Adrenal gland (tissue), 12 donors: ENCODE results near the gene MEIOB. TPM values are rescaled to one million over a fixed set of nuclear protein-coding genes. Genes with fewer than 3 reads are reported as not detected.

Experiments used
- DNase-seq, 7 donors: peaks; one replicate each; pipeline ENCODE4 v3.0.0-alpha.2; 2019 to 2020
- H3K27ac ChIP-seq, 5 donors: fragments of 200-600 bp; sonication (generic) in 4 of 5; 1 replicate in 3 of 5; 2 replicates in 2 of 5; pipeline versions ENCODE4 v1.5.1 to v1.8.0; 2016 to 2020; ENCODE audit warnings: mild to moderate bottlenecking in 1 of 5
- H3K27me3 ChIP-seq: fragments of 200-600 bp; 2 replicates; pipeline ENCODE4 v1.8.0; 2021
- H3K36me3 ChIP-seq, 2 donors: fragments of 200-600 bp; replicated peaks in 1 of 2; 1 replicate in 1 of 2; 2 replicates in 1 of 2; pipeline versions ENCODE4 v1.5.1 to v1.8.0; 2018 to 2022
- H3K4me1 ChIP-seq, 2 donors: fragments of 200-600 bp; replicated peaks in 1 of 2; 1 replicate in 1 of 2; 2 replicates in 1 of 2; pipeline versions ENCODE4 v1.5.1 to v1.8.0; 2018 to 2021
- H3K4me3 ChIP-seq, 4 donors: fragments of 200-600 bp; sonication (generic) in 3 of 4; one replicate each; pipeline ENCODE4 v1.5.1; 2016 to 2018
- H3K9me3 ChIP-seq, 3 donors: fragments of 200-600 bp; sonication (generic) in 1 of 3; replicated peaks in 1 of 3; 1 replicate in 2 of 3; 2 replicates in 1 of 3; pipeline versions ENCODE4 v1.5.1 to v1.8.0; 2016 to 2021
- CTCF ChIP-seq, 6 experiments: fragments of 450-650 bp in 4 of 6; fragments of 200-600 bp in 2 of 6; sonication (generic) in 1 of 6; IDR thresholded peaks; 1 replicate in 5 of 6; 2 replicates in 1 of 6; pipeline versions ENCODE4 v1.5.1 to v1.8.0; 2016 to 2021; ENCODE audit warnings: antibody characterized with exemption in 6 of 6, mild to moderate bottlenecking in 2 of 6, moderate library complexity in 1 of 6
- POLR2A ChIP-seq, 2 donors: fragments of 450-650 bp; IDR thresholded peaks; one replicate each; pipeline ENCODE4 v1.6.1; 2017; ENCODE audit warnings: antibody characterized with exemption in 2 of 2, mild to moderate bottlenecking in 2 of 2, moderate library complexity in 1 of 2
- WGBS, 4 donors: extraction: QIAGEN DNeasy Blood & Tissue Kit in 2 of 4; methylation state at CpG; one replicate each; pipeline versions ENCODE4 v1.1.5 to v1.1.7; 2013 to 2017; 5-methylcytosine and 5-hydroxymethylcytosine counted together
- intact Hi-C, 2 donors: fragments of 100-400 bp; cut with DNase I; formaldehyde crosslinking; loops; one replicate each; pipeline versions ENCODE4 v1.14.1 to v1.15.0; 2022 to 2023
- polyA plus RNA-seq, 3 donors: library from polyadenylated mRNA; stranded (reverse); fragments of 200-250 nt in 2 of 3; fragments of 350-450 nt in 1 of 3; fragmentation: Illumina TruSeq in 1 of 3; extraction: RNeasy Lipid Tissue Mini Kit (QIAGEN cat#74804) in 1 of 3; gene quantifications; one replicate each; pipeline ENCODE4 v1.2.3, GENCODE V29; 2013 to 2014
- total RNA-seq, 9 donors: library from RNA; depleted of rRNA in 4 of 9; stranded (reverse); fragments of >200 nt in 4 of 9; fragments of 120-200 nt in 1 of 9; fragmentation: NEBNext Ultra II Directional in 1 of 9; extraction: Animal tissue kit (Norgen Biotek cat#: 25700) in 1 of 9; gene quantifications; one replicate each; pipeline versions ENCODE4 v1.1.0 to v1.2.4, GENCODE V29; 2013 to 2023
- donor health status: healthy with polysubstance abuse.
- donor health status: Bipolar disorder and iron deficiency.
- donor health status: DM: yes; HTN: yes; CAD: no.
- donor health status: DM: no; HTN: no; CAD: no.
- donor health status: DM: no; HTN: no; CAD: no.
- donor health status: DM: yes; HTN: yes; CAD: no.

MEIOB gene
- total and polyA plus RNA-seq, 12 donors = 0.23 TPM; not detected in 11

GRCh38 chr16:1918351-1919326 is 46.7 kb upstream of the MEIOB start, which contains the start of gene HS3ST6:
TSS of gene HS3ST6 (minus strand) at chr16:1918415. CDS start at chr16:1918323, 92 bp downstream.
- intact Hi-C loops = no loop called here
- no peak for DNase-seq
- TF ChIP-seq POLR2A (IDR thresholded peaks at IDR 0.05) (no peak), CTCF (IDR thresholded peaks at IDR 0.05) (no peak)

DNA sequence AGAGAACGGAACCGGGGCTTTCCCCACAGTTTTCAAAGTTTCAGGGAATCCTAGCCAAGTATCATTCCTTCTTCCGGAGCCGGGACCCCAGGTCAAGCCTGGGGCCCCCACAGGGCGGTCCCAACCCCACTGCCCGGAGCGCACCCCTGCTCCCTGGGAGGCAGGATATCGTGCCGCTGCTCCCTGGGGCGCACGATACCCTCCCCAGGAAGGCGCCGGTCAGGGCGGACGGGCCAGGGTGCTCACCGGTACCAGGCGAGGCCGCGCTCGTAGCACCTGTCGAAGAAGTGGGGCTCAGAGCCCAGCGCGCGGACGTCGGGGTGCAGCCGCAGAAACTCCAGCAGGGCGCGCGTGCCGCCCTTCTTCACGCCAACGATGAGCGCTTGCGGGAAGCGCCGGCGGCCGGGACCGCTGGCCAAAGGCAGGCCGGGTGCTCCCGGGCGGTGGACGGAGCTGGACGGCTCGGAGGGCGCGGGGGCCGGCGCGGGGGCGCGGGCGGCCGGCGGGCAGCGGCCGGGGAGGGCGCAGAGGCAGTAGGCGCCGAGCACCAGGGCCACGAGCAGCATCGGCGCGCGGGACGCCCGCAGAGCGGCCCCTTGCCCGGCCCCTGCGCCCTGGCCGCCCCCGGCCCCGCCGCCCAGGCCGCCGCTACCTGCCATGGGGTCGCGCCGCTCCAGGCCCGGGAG is 45.8 kb upstream of the MEIOB start:
- no peak for DNase-seq
- H3K9me3 ChIP-seq = no peaks in the 10 kb centered on the region
- H3K4me1 ChIP-seq = no peaks in the 10 kb centered on the region
- peaks cover 54% of the 10 kb centered on the region for H3K27me3 ChIP-seq
- no peak overlapping the region for H3K4me3 ChIP-seq
- H3K36me3 ChIP-seq = no peaks in the 10 kb centered on the region
- no peak overlapping the region for H3K27ac ChIP-seq
- WGBS, 4 donors = 0 to 2% (median 1%) methylated on average over 2 to 81 of the region's 81 CpGs
- intact Hi-C loops = no loop called here
- TF ChIP-seq CTCF (IDR thresholded peaks at IDR 0.05) (no peak), POLR2A (IDR thresholded peaks at IDR 0.05) (no peak)

More at GRCh38 chr16:1918351-1919326, 46.7 kb upstream of the MEIOB start, which contains the start of gene HS3ST6:
- Histone ChIP-seq H3K36me3 (no peaks in the 10 kb centered on the region), H3K4me3 (no peak within 1 kb of the TSS), H3K27ac (no peak within 1 kb of the TSS), H3K27me3 (peaks cover 62% of the 10 kb centered on the region), H3K4me1 (peaks cover 0 to 3% of the 10 kb centered on the region in 2 donors), H3K9me3 (no peaks in the 10 kb centered on the region)
- WGBS, 4 donors = 4 to 16% (median 7%) methylated on average over 13 to 67 of the region's 71 CpGs

- DNase-seq = no peak
- TF ChIP-seq POLR2A (IDR thresholded peaks at IDR 0.05) (no peak), CTCF (IDR thresholded peaks at IDR 0.05) (no peak)
- Histone ChIP-seq H3K4me1 (no peaks in the 10 kb centered on the region), H3K27ac (no peak overlapping the region), H3K9me3 (no peaks in the 10 kb centered on the region), H3K36me3 (no peaks in the 10 kb centered on the region), H3K27me3 (peaks cover 49% of the 10 kb centered on the region), H3K4me3 (no peak overlapping the region)
- 2 to 6% (median 3%) methylated on average over 8 to 22 of the region's 22 CpGs for WGBS, 4 donors
- intact Hi-C loops = no loop called here
Measured at GRCh38 chr16:1917056-1917664, 45.2 kb upstream of the MEIOB start.

GRCh38 chr16:1916640-1916990 is 44.7 kb upstream of the MEIOB start:
- no peaks in the 10 kb centered on the region for H3K9me3 ChIP-seq
- H3K27me3 ChIP-seq = peaks cover 46% of the 10 kb centered on the region
- no peaks in the 10 kb centered on the region for H3K36me3 ChIP-seq
- H3K4me1 ChIP-seq = no peaks in the 10 kb centered on the region
- intact Hi-C loops = no loop called here
- TF ChIP-seq POLR2A (IDR thresholded peaks at IDR 0.05) (no peak), CTCF (IDR thresholded peaks at IDR 0.05) (no peak)
- DNase-seq = no peak
- 0 to 21% (median 9%) methylated on average over 1 to 5 of the region's 5 CpGs for WGBS, 4 donors
- no peak overlapping the region for H3K4me3 ChIP-seq
- no peak overlapping the region for H3K27ac ChIP-seq
